Stimulated activated naive CD8-positive, alpha-beta T cell treated with anti-CD3 and anti-CD28 coated beads, Interleukin-15, amount 100 ng/mL, for 72 hours (primary cell): ENCODE results near the gene FARP1.

Source experiments
- ATAC-seq: fragments of 150-1000 bp; cut with Tn5 transposase; 2 replicates; pipeline ENCODE4 v1.10.0; 2021; ENCODE audit warnings: mild to moderate bottlenecking, moderate library complexity
- DNase-seq, 2 donors: peaks; one replicate each; pipeline ENCODE4 v3.0.0; 2021 to 2022
- H3K27ac Mint-ChIP-seq, 2 donors: one replicate each; pipeline ENCODE4 v1.8.0; 2022; ENCODE audit warnings: mild to moderate bottlenecking in 2 of 2, mixed read lengths in 2 of 2, moderate library complexity in 2 of 2
- H3K27me3 Mint-ChIP-seq: one replicate; pipeline ENCODE4 v1.8.0; 2022; ENCODE audit warnings: mixed read lengths
- H3K4me1 Mint-ChIP-seq: one replicate; pipeline ENCODE4 v1.8.0; 2022; ENCODE audit warnings: mild to moderate bottlenecking, mixed read lengths
- H3K4me3 Mint-ChIP-seq, 2 donors: one replicate each; pipeline ENCODE4 v1.8.0; 2022; ENCODE audit warnings: mild to moderate bottlenecking in 2 of 2, mixed read lengths in 2 of 2, moderate library complexity in 1 of 2
- H3K9me3 Mint-ChIP-seq, 2 donors: one replicate each; pipeline ENCODE4 v1.8.0; 2022; ENCODE audit warnings: mixed read lengths in 2 of 2

The FARP1 gene

DNA sequence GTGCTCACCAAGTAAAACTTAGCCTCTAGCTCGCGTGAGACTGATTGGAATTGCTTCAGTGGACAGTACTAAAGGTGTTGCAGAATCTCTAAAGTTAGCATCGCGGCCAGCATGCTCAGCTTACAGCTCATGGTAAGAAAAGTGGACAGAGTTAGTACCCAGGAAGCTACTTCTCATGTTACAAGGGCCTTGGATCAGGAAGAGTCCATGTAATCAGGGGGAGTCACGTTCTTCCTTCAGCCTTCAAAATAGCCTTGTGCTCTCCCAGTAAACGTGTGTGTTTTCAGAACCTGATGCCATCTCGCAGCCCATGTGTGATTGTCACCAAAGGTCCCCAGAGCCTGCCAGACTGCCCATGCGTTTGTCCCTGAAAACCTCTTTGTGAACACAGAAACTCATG, 230.0 kb downstream of the FARP1 start:
- DNase-seq = no peak
- H3K27ac Mint-ChIP-seq = no peak overlapping the region

DNA sequence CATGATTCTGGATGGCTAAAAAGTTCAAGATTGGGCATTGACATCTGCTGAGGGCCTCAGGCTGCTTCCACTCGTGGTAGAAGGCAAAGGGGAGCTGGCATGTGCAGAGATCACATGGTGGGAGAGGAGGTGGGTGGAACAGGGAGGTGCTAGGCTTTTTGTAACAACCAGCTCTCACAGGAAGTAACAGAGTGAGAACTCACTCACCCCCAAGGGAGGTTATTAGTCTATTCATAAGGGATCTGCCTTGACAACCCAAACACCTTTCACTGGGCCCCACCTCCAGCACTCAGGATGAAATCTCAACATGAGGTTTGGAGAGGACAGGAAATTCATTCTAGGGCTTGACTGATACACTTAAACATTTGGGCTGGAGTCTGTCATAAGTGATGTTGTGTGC, 231.9 kb downstream of the FARP1 start:
- peaks cover 6% of the 10 kb centered on the region for H3K27me3 Mint-ChIP-seq

More for the DNA sequence above, 230.0 kb downstream of the FARP1 start:
- H3K4me1 Mint-ChIP-seq = no peaks in the 10 kb centered on the region
- H3K4me3 Mint-ChIP-seq = no peak overlapping the region
- peaks cover 6% of the 10 kb centered on the region for H3K27me3 Mint-ChIP-seq
- peaks cover 0 to 9% of the 10 kb centered on the region in 2 donors for H3K9me3 Mint-ChIP-seq
- ATAC-seq = no peak

DNA sequence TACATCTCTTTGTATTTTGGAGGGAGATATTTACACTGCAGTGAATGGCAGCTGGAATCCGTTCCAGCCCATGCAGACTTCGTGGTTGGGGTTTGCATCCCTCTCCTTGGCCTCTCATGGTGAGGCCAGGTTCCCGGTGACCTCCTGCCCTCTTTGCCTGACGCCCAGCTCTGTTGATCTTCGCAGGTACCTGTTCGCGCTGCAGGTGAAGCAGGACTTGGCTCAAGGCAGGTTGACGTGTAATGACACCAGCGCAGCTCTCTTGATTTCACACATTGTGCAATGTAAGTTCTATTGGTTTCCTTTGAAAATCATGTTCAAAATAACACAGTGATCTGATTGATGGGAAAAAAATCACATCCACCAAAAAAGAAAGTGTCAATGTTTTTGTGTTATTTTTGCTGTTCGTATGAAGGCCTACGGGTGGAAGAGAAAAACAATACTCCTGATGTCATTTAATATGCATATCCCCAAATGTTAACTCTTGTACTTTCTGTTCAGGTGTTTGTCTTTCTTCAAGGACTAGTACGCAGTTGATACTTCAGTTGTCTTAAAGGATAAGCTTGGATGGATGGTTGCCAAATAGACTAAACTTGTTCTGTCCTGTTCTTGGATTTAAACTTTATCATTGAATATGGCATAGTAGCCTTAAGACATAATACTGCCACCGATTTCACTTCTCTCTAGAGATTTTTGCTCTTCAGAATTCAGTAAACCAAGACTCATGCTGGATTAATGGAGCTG, 234.9 kb downstream of the FARP1 start:
- Mint-ChIP-seq H3K4me1 (no peaks in the 10 kb centered on the region), H3K9me3 (peaks cover 0 to 9% of the 10 kb centered on the region in 2 donors), H3K27me3 (peaks cover 4% of the 10 kb centered on the region), H3K27ac (no peak overlapping the region), H3K4me3 (no peak overlapping the region)
- ATAC-seq (no peak), DNase-seq (no peak)

More for the DNA sequence above, 231.9 kb downstream of the FARP1 start:
- Mint-ChIP-seq H3K27ac (no peak overlapping the region), H3K4me1 (no peaks in the 10 kb centered on the region), H3K9me3 (peaks cover 0 to 9% of the 10 kb centered on the region in 2 donors), H3K4me3 (no peak overlapping the region)
- no peak for DNase-seq
- no peak for ATAC-seq

- ATAC-seq (no peak), DNase-seq (no peak)
- Mint-ChIP-seq H3K9me3 (no peaks in the 10 kb centered on the region), H3K4me3 (no peak overlapping the region), H3K27ac (no peak overlapping the region), H3K27me3 (peaks cover 18% of the 10 kb centered on the region), H3K4me1 (no peaks in the 10 kb centered on the region)
Measured at GRCh38 chr13:98384739-98385138, 241.8 kb downstream of the FARP1 start.

DNA sequence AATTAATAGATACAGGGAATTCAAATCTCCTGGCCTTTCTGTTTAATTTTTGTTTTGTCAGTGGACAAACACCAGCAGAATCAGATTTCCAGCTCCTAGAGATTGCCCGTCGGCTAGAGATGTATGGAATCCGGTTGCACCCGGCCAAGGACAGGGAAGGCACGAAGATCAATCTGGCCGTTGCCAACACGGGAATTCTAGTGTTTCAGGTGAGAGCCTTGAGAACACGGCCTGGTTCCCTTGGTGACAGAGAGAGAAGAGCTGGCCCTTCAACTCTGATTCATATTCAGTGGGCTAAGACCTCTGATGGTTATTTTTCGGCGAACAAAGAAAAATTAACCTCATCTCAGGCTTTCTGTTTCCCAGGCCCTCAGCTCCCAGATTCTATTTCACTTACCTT, 242.7 kb downstream of the FARP1 start:
- H3K9me3 Mint-ChIP-seq = no peaks in the 10 kb centered on the region
- DNase-seq (no peak), ATAC-seq (no peak)
- no peak overlapping the region for H3K4me3 Mint-ChIP-seq
- H3K4me1 Mint-ChIP-seq = no peaks in the 10 kb centered on the region
- H3K27me3 Mint-ChIP-seq = peaks cover 18% of the 10 kb centered on the region
- no peak overlapping the region for H3K27ac Mint-ChIP-seq

- Mint-ChIP-seq H3K27me3 (peaks cover 18% of the 10 kb centered on the region), H3K4me3 (no peak overlapping the region), H3K27ac (no peak overlapping the region), H3K9me3 (no peaks in the 10 kb centered on the region), H3K4me1 (no peaks in the 10 kb centered on the region)
- ATAC-seq (no peak), DNase-seq (no peak)
Measured at GRCh38 chr13:98386637-98387036, 243.7 kb downstream of the FARP1 start.

GRCh38 chr13:98389319-98389718, 246.4 kb downstream of the FARP1 start:
- Mint-ChIP-seq H3K4me1 (no peaks in the 10 kb centered on the region), H3K27ac (no peak overlapping the region), H3K9me3 (no peaks in the 10 kb centered on the region), H3K27me3 (peaks cover 6% of the 10 kb centered on the region), H3K4me3 (no peak overlapping the region)
- DNase-seq (no peak), ATAC-seq (no peak)

DNA sequence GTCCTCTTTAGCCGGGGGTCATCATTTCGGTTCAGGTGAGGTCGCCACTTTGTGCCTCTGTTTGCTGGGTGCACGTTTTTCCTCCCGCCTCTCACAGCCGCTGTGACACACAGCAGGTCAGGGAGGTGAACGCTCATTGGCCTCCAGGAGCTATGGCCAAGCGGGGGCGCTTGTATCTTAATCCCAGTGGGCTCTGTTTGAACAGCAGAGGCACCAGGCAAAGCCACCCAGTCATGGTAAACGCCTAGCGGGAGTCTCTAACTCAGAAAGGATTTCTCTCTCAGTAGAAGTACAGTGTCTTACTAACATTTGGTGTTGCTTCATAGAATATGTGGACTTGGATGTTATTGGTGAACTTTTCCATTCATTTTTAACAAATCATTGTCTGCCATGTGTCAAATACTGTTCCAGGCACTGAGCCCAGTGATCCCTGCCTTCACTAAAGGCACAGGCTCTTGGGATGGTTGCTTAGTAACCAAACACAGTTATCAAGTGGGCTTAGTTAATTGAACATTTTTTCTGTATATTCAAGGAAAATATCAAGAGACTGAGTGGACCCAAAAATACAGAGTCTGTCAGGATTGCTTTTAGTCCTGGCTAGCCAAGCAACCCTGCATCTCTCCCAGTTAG, 247.3 kb downstream of the FARP1 start:
- Mint-ChIP-seq H3K27ac (no peak overlapping the region), H3K4me1 (no peaks in the 10 kb centered on the region), H3K27me3 (no peaks in the 10 kb centered on the region), H3K4me3 (no peak overlapping the region), H3K9me3 (no peaks in the 10 kb centered on the region)
- no peak for DNase-seq
- ATAC-seq = no peak

GRCh38 chr13:98393873-98394272, 251.0 kb downstream of the FARP1 start:
- Mint-ChIP-seq H3K4me1 (no peaks in the 10 kb centered on the region), H3K4me3 (no peak overlapping the region), H3K9me3 (no peaks in the 10 kb centered on the region), H3K27me3 (no peaks in the 10 kb centered on the region), H3K27ac (no peak overlapping the region)
- ATAC-seq (no peak), DNase-seq (no peak)

- peak; percentile 7 for ATAC-seq
- Mint-ChIP-seq H3K4me3 (no peak overlapping the region), H3K4me1 (no peaks in the 10 kb centered on the region), H3K27me3 (no peaks in the 10 kb centered on the region), H3K9me3 (no peaks in the 10 kb centered on the region), H3K27ac (no peak overlapping the region)
- no peak for DNase-seq
Measured at GRCh38 chr13:98394820-98395510, 252.1 kb downstream of the FARP1 start.

DNA sequence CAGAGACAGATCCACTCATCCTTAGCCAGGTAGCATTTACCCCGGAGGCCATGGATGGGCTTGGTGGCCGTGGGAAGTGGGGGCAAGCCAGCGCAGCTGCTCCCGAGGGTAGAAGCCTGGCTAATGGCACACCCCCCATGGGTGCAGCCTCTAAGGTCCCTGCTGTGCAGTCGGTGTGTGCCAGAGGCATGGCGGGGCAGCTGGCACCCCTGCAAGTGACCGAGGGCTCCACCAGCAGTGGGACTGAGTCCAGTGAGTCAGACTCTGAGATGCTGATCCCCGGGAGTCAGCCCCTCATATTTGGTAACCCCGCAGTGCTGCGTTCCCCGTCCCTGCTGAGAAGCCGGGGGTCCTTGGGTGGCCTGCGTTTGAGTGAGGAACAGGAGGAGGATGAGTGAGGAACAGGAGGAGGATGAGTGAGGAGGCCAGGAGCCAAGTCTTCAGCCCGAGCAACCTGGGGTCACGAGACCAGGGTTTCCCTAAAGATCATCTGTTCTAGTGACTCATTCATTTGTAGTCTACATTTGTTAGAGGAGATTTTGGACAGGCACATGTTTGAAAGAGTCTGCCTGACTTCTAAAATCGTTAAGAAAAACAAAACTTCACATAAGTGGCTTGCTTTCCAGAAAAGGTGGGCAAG, 253.3 kb downstream of the FARP1 start:
- DNase-seq (no peak), ATAC-seq (no peak)

DNA sequence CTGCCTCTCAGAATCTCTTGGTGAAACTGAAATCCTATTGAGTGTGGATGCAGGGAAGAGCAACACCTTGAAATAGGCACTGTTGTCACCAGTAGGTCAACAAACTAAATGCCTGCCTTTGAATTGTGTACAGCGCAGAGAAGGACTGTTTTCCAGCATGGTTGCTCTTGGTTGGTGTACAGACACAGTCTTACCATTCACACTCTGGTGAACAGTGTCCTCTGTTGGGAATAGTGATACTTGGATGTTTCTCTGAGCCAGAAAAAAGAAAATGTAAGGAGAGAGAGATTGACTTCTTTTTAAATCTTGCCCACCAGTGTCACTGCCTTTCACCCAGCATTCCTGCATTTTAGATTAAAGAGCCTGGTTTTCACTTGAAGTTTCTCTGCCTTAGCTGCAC, 254.3 kb downstream of the FARP1 start:
- DNase-seq = no peak
- H3K27me3 Mint-ChIP-seq = no peaks in the 10 kb centered on the region
- H3K4me3 Mint-ChIP-seq = no peak overlapping the region

More for the DNA sequence above, 253.3 kb downstream of the FARP1 start:
- no peak overlapping the region for H3K4me3 Mint-ChIP-seq
- H3K27ac Mint-ChIP-seq = peak overlapping the region in 1 of 2 donors; percentile 27
- no peaks in the 10 kb centered on the region for H3K4me1 Mint-ChIP-seq
- no peaks in the 10 kb centered on the region for H3K9me3 Mint-ChIP-seq
- H3K27me3 Mint-ChIP-seq = no peaks in the 10 kb centered on the region

DNA sequence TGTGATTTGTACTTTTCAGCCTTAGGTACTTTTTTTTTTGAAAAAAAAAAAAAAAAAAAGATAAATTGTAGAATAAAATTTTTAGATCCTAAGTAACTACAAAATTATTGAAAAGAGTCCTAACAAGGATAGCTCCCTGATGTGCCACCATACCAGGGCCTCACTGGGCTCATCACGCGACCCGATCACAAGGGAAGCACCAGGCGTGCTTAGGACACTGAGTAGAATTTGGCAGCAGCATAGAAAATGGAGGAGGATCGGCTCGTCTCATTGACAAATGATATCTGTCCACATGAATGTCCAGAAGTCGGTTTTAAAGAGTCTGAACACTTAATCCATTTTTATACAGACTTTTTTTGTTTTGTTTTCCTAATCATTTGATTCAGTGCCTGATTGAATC, 255.0 kb downstream of the FARP1 start:
- H3K27me3 Mint-ChIP-seq = no peaks in the 10 kb centered on the region
- no peak overlapping the region for H3K27ac Mint-ChIP-seq
- DNase-seq (no peak), ATAC-seq (no peak)
- H3K4me1 Mint-ChIP-seq = no peaks in the 10 kb centered on the region
- no peaks in the 10 kb centered on the region for H3K9me3 Mint-ChIP-seq
- H3K4me3 Mint-ChIP-seq = no peak overlapping the region

More for the DNA sequence above, 254.3 kb downstream of the FARP1 start:
- Mint-ChIP-seq H3K9me3 (no peaks in the 10 kb centered on the region), H3K4me1 (no peaks in the 10 kb centered on the region), H3K27ac (no peak overlapping the region)
- no peak for ATAC-seq

GRCh38 chr13:98398581-98398980, 255.7 kb downstream of the FARP1 start:
- DNase-seq (no peak), ATAC-seq (no peak)
- Mint-ChIP-seq H3K4me3 (no peak overlapping the region), H3K9me3 (no peaks in the 10 kb centered on the region), H3K27me3 (no peaks in the 10 kb centered on the region), H3K27ac (no peak overlapping the region), H3K4me1 (no peaks in the 10 kb centered on the region)

DNA sequence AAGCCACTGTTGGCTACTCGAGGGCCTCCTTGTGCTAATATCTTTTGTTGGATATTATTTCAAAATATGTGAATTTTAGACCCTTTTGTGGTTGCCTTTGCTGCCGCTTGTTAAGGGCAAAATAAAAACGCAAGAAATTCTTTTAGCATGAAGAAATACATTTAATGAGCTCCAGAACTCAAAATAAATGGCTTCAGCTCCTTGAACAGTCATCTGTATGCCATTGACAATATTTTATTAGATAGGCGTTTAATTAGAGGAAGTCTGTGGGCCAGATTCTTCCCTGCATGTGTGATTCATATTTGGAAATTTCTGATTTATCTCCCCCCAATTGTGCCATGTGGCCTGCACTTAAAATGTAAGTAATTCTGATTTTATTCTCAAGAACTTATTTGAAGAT, 256.9 kb downstream of the FARP1 start:
- no peaks in the 10 kb centered on the region for H3K9me3 Mint-ChIP-seq
- H3K27ac Mint-ChIP-seq = no peak overlapping the region
- DNase-seq (no peak), ATAC-seq (no peak)
- no peaks in the 10 kb centered on the region for H3K27me3 Mint-ChIP-seq
- no peaks in the 10 kb centered on the region for H3K4me1 Mint-ChIP-seq
- H3K4me3 Mint-ChIP-seq = no peak overlapping the region

GRCh38 chr13:98401934-98402333, 259.0 kb downstream of the FARP1 start:
- Mint-ChIP-seq H3K9me3 (no peaks in the 10 kb centered on the region), H3K4me3 (no peak overlapping the region), H3K4me1 (no peaks in the 10 kb centered on the region), H3K27me3 (no peaks in the 10 kb centered on the region), H3K27ac (no peak overlapping the region)
- no peak for ATAC-seq
- DNase-seq = no peak
